Measurements from ENCODE around the gene IFIT3.
"Not testable (repeated sequence)": the region's sequence is repeated elsewhere in the genome, so short reads cannot be mapped to it uniquely, and the experiment has no call there.

The IFIT3 gene

DNA sequence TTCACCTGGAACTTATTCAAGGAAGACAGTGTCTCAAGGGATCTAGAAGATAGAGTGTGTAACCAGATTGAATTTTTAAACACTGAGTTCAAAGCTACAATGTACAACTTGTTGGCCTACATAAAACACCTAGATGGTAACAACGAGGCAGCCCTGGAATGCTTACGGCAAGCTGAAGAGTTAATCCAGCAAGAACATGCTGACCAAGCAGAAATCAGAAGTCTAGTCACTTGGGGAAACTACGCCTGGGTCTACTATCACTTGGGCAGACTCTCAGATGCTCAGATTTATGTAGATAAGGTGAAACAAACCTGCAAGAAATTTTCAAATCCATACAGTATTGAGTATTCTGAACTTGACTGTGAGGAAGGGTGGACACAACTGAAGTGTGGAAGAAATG, 10.9 kb downstream of the IFIT3 start:
- no peak for DNase-seq

DNA sequence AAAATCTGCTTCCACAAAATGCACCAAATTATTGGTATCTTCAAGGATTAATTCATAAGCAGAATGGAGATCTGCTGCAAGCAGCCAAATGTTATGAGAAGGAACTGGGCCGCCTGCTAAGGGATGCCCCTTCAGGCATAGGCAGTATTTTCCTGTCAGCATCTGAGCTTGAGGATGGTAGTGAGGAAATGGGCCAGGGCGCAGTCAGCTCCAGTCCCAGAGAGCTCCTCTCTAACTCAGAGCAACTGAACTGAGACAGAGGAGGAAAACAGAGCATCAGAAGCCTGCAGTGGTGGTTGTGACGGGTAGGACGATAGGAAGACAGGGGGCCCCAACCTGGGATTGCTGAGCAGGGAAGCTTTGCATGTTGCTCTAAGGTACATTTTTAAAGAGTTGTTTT, 12.1 kb downstream of the IFIT3 start:
- DNase-seq, result no peak

DNA sequence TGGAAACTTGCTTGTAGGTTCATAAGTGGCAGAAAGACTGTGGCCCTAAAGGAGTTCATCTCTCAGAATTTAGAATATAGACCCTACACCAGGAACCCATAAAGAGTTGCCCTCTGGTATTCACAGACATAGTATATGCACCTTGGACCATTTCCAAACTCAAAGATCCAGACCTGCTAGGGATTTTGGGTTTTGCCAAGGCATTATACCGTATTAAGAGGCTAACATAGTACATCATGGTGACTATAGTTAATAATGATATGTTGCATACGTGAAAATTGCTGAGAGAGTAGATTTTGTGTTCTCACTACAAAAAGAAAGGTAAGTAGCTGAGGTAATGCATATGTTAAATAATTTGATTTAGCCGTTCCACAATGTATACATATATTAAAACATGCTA, 13.9 kb downstream of the IFIT3 start:
- DNase-seq, result no peak

DNA sequence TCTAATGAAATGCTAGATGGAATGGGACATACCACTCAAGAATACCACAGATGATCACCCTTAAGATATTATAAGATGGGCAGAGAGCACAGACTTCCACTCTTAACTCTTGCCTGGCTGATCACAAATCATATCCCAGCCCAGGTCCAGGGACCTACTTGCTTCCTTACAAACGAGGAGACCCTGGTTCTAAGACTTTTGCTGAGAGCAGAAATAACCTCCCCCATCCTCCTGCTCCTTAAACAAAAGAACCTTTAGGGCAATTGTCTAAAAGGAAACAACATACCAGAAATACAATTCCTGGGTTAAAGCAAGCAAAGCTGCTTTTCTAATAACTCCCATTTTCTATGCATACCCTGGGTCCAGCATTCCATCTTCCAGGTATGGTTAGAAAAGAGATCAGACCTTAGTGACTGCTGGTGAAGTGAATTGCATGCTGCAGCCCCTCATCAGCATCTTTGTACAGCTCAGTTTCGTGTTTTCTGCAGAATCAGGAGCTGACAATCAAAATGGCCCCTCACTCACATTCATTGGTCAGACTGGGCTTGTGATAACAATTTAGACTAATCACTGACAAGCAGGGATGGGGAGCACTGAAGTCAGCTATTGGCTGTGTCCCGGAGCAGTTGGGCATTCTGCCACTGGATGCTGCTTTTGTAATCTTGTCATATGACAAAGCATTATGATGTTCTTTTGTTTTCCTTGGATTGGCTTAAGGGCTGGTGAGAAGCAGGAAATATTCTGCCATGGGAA, 14.6 kb downstream of the IFIT3 start:
- peak; percentile 10 for DNase-seq

DNA sequence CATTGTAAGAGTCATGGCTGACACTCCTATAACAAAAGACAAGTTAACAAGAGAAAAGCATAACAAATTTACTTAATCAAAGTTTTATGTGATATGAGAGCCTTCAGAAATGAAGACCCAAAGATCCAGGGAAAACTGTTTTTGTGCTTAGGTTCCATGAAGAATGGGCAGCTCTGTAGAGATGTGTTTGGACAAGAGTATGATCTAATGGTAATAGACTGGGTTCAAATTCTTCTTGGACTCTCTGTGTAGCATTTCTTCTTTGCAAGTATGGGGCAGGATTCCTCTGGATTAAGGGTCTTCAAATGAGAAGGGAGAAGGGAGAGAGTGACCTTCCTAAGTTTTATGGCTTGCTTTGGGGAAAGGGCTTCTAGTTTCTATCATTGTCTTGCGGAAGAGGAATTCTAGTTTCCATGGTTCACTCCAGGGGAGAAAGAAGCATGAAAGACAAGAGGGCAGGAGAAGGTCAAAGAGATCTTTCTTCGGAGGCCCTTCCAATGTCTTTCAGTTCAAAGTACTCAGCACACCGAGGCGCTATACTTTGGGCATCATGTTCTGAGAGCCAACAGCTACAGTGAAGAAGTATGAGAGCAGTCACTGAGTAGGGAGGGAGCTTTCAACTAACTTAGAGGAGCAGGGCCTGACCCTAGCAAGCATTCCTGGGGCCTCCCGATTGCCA, 15.4 kb downstream of the IFIT3 start:
- DNase-seq, result no peak

DNA sequence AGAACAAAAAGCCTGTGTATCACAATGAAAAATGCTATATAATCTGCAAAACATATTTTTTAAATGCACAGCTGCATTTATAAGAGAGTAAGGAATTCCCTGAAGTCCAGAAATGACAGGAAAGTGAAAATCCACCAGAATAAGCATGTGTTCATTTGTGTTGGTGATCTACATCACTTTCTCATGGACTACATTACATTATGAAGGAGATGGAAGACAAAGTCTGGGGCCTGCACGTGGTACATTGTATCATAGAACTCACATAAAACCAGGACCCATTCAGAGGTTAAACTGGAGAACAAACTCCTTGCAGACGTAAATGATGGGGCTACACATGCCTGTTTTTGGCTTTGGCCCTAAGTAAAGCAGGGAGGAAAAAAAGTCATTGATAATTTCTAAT, 16.4 kb downstream of the IFIT3 start:
- DNase-seq, result no peak

DNA sequence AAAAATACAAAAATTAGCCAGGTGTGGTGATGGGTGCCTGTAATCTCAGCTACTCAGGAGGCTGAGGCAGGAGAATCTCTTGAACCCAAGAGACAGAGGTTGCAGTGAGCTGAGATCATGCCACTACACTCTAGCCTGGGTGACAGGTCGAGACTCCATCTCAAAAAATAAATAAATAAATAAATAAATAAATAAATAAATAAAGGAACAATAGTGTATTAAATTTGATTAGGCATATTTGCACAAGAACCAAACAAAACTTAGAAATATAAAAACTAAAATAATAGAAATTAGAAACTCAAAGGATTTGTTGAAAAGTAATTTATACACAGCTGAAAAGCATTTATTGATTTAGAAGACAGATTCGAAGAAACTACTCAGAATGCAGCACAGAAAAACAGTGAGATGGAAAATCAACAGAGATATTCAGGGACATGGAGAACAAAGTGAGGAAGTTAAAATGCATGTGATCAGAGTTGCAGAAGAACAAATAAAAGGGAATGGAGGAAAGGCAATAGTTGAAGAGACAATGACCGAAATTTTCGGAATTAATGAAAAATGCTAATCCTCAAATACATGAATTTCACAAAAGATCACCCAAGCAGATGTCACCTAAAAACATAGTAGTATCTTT, 17.7 kb downstream of the IFIT3 start:
- DNase-seq, result no peak

DNA sequence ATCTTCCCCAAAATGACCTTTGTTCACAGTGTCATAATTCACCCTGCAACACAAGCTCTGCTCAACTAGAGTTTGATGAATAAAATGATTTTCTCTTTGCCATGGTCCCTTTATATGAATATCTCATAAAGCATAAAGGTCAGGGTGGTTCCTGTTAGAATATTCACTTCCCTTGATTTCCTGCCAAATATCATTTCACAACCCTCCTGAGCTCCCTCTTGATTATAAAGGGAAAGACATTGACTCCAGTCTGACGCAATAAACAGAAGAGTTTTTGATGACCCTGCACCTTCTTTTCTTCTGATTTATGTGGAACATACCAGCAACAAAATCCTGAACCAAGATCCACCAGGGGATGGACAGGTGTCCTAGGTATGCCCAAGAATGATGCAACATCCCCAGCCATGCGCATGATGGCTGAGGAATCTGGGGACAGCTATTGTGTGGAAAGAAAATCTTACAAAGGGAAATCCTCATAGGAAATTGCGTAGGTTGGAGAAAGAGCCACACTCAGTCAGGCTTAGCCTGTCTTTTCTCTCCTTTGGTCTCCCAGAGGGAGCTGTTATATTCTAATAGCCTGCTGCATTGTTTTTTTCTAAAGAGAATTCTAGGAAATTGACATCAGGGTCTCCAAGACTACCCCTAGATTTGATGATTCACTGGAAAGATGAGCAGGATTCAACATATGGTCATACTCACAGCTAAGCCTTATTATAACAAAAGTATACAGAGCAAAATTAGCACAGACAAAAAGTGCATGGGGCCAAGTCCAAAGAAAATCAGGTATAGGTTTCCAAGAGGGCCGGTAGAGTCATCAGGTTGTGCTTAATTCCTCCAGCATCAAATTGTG, 18.8 kb downstream of the IFIT3 start:
- no peak for DNase-seq

DNA sequence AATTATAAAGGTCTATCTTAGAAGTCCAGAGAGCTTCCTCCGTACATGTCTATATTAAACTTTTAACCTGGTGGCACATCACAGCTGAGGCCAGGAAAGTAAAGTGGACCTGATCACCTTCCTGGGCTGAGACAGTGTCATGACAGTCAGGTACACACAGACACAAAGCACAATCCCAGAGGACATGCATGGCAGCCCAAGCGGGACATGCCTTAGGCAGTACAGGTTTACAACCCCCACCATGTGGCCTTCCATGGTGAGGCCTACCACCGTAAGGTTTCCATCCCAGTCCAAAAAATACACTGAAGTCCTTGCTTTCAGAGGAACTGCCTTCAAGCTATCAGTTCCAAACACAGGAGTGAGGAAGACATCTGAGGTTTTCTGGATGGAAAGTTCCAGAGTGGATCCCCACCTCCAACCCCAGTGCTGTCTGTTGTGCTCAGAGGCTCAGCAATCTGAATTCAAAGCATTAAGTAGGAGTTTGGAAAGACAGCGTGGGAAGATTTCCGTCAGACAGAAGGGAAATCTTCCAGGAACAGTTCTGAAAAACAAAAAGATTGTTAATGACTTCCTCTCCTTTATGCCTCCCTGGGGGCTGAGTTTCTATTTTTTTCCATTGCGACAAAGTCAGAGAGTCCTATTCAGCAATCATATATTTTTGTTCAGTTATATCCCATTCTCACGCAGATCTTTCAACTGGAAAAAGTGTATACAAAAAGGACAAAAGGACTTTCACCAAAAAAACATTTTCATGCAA, 20.1 kb downstream of the IFIT3 start:
- DNase-seq, result no peak

DNA sequence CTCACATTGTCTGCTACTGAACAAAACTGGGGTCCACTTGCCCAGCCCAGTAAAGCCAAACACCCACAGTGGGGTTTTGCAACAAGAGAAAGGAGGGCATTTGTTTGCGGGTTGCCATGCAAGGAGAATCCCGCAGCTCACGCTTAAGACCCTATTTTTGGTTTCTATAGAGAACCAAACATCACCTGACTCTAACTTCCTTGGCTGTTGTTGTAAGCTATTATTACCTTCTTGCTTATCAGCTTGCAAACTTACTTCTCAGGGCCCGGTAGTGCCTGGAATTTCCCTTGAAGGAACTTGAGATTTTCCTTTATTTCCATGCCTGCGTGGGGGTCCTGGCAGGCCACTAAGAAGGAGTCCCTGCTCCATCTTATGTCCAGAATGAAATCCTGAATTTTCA, 20.7 kb downstream of the IFIT3 start:
- DNase-seq, result no peak

DNA sequence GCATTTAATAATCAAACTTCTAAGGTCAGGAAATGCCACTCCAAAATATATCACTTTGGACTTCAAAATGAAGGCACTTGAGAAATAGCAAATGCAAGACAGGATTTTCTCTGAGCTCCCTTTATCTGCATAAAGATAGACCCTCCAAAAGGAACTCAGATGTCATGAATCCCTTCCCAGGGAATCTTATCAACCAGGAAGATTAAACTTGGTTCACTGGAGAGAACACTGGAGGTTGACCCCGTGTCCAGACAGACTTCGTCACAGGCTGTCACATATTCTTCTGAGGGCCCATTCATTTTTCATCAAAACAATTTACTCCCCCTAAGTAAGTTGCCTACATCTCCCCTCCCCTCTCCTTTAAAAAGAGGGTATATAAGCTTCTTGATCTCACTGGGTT, 21.2 kb downstream of the IFIT3 start:
- no peak for DNase-seq

DNA sequence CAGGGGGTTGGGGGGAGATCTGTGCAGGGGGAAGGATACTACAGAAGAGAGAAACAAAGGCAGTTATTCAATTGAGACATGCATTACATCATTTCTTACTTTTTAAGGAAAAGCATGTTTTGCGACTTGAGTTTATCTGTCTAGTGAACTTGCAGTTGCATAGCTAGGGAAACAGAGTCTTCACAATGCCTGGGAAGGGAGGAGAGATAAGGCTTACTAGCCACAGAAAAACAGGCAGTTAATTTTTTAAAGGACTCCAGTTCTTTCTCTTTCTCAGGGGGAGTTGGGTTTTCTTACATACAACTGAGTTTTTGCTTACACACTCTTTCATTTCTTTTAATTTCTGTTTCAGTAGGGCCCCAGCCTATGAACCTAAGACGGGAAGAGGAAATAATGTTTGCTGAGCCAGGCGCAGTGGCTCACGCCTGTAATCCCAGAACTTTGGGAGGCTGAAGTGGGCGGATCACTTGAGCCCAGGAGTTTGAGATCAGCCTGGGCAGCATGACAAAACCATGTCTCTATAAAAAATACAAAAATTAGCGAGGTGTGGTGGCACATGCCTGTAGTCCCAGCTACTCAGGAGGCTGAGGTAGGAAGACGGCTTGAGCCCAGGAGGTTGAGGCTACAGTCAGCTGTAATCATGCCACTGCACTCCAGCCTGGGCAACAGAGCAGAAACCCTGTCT, 23.0 kb downstream of the IFIT3 start:
- not testable (repeated sequence) for DNase-seq

DNA sequence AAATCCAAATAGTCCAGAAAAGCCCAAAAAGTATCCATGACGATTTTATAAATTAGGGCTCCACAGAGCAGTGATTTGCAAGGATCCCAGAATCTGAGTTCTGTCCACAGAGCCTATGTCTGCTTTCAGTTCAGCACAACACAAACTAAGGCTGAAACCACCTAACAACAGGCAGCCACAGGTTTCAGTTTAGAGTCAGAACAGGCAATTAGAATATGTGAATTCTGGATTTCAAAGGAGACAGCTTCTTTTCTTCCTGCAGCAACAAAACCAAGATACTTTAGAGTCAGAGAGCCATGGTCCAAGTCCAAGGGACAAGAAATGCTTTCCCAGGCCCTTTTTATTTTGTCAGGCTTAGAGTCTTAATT, 23.6 kb downstream of the IFIT3 start:
- no peak for DNase-seq

DNA sequence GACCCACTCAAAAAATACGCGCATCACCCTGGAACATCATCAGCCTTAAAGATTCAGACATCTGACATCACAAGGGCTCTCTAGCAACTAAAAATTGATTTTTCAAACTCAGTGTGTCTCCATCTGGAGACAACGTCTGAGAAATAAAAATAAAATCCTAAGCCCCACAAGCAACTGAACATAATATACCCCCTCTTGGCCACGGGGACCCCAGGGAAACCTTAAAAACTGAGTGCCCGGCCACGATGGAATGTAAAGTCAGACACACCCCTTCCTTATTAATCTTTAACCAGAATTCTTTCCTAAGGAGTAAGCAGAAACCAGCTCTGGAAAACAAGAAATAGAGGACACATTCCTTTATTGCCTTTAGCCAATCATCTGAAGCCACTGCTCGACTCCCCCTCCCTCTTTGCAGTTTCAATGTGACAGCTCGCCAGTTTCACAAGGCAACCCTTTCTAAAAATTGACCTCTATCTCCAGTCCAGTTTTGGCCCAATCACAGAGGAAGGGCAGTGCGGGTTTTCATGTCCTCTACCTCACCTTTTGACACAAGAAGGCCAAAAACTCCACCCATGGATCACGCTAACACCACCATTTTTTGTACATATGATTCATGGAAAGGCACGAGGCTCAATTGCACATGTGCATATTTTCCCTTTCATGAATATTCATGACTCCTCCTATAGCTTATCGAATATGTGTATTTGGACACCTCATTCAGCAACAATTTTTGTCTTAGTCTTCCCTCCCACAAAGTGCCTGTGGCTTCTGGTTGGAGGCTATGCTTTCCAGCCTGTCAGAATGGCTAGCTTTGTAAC, 24.2 kb downstream of the IFIT3 start:
- DNase-seq, result no peak

DNA sequence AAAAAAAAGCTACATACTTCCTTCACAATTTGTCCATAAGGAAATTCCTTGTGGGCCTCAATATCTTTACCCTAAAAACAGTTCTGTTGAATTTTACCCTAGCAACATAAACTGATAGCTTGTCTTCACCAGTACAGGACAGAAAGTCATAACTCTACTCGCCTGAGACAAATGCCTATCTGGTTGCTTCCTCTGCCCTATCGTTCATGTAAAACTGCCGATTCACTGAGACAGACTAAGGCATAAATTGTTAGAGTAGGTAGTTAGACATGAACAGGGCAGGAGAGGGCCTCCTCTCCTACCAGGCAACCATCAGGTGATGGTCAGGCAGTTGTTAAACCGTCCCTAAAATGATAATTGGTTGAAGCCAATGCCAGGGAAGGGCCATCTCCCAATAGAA, 25.0 kb downstream of the IFIT3 start:
- no peak for DNase-seq

DNA sequence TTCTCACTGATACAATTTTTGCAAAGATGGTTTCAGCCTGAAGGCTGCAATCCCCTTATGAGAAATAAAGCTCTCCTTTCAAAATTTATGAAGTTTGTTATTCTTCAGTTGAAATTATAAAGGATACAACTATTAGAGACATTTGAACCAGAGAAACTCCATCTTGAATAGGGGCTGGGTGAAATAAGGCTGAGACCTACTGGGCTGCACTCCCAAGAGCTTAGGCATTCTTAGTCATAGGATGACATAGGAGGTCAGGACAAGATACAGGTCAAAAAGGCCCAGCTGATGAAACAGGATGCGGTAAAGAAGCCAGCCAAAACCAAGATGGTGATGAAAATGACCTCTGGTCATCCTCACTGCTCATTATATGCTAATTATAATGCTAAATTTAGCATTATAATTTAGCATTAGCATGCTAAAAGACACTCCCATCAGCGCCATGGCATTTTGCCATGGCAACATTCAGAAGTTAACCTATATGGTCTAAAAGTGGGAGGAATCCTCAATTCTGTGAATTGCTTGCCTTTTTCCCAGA, 27.7 kb downstream of the IFIT3 start:
- no peak for DNase-seq

DNA sequence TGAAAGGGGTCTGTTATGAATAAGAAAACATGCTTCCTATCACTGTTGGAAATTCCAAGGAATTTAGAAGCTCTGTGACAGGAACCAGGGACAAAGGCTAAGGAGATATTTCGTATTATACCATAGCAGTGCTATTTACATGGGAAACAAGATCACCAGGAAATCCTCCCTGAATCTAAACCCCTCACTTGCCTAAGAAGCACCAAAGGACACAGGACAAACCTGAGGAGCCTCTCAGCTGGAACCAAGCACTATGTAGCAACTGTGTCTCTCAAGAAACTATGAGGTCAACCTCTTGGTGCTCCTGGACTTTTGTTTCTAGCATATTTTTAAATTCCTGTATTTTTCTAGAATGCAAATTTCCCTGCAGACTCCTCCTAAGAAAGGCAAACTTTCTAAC, 29.3 kb downstream of the IFIT3 start:
- no peak for DNase-seq

DNA sequence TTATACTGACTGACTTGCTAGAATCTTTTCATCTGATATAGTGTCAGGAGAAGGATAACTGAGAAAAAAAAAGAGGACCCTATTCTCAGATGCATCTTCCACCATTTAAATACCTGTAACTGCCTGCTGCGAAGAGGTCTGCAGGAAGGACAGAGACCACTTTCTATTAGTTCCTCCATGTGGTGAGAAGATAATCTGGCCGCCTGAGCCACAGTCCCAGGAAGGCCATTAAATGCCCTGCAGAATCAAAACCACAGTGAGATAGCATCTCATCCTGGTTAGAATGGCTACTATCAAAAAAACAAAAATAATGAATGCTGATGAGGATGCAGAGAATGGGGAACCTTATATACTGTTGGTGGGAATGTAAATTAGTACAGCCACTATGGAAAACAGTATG, 30.2 kb downstream of the IFIT3 start:
- DNase-seq, result no peak

DNA sequence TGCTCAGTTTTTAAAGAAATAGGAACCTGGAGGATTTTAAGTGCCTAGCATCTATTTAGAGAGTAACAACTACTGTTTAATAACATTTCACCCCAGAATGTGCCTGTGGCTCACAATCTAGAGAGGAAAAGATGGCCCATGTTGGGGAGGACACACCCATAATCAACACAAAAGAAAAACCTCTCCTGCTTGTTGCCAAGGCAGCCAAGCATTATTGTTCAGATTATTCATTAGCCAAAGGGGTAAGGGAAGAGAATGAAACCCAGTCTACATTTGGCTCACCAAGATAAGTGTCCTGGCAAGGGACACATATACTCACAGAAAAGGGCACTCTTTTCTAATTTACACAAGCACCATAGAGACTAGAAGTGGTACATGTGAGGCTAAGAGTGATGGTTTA, 32.4 kb downstream of the IFIT3 start:
- DNase-seq, result no peak

DNA sequence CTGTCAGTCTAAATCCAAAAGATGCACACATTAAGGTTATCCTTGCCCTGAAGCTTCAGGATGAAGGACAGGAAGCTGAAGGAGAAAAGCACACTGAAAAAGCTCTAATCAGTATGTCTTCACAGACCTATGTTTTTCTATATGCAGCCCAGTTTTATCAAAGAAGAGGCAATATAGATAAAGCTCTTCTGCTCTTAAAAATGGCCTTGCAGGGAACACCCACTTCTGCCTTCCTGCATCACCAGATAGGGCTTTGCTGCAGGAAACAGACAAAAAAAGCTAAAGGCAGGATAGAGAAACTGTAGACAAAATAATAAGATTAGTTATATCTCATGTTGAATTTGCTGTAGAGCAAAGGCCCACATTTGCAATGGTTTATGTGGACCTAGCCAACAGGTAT, 35.1 kb downstream of the IFIT3 start:
- no peak for DNase-seq
